Esophagus squamous epithelium (tissue), 4 donors: ENCODE data around the gene TSHZ2.

Experiments used
- CTCF ChIP-seq, 6 experiments: fragments of 450-650 bp in 4 of 6; fragments of 200-600 bp in 2 of 6; sonication (generic) in 2 of 6; IDR thresholded peaks; one replicate each; pipeline ENCODE4 v1.5.1; 2016 to 2019; ENCODE audit warnings: antibody characterized with exemption in 6 of 6, mild to moderate bottlenecking in 4 of 6, moderate library complexity in 4 of 6
- POLR2A ChIP-seq, 4 donors: fragments of 450-650 bp; IDR thresholded peaks; one replicate each; pipeline ENCODE4 v1.6.1; 2017; ENCODE audit warnings: antibody characterized with exemption in 4 of 4, mild to moderate bottlenecking in 4 of 4, moderate library complexity in 3 of 4

- no peak for TF ChIP-seq CTCF (IDR thresholded peaks at IDR 0.05)
- TF ChIP-seq POLR2A (IDR thresholded peaks at IDR 0.05), result no peak
Measured at GRCh38 chr20:53210041-53210440, 237.9 kb downstream of the TSHZ2 start.
